GM18520 (cell line): ENCODE measurements around the gene PTPRK.

Experiments
- ATAC-seq: cut with Tn5 transposase; IDR thresholded peaks from one replicate; pipeline ENCODE4 v1.9.1; 2021; ENCODE audit not compliant: unreplicated experiment

Gene PTPRK

DNA sequence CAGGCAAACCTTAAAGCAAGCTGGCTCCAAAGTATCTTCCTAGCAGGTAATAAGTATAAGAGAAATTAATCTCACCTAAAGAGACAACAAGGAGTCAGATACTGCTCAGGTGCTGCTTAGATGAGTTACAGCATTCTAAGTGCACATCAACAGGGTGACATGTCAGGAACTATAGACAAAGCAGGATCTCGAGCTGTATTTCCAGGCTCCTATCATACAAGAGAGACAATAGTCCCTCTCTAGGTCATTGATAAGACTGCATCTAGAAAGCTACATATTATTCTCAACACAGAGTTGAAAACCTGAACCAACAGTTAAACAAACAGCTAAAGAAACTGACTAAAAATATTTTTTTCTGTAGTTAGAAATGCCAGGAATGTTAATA is 3.9 kb downstream of the PTPRK start:
- ATAC-seq, result no peak

DNA sequence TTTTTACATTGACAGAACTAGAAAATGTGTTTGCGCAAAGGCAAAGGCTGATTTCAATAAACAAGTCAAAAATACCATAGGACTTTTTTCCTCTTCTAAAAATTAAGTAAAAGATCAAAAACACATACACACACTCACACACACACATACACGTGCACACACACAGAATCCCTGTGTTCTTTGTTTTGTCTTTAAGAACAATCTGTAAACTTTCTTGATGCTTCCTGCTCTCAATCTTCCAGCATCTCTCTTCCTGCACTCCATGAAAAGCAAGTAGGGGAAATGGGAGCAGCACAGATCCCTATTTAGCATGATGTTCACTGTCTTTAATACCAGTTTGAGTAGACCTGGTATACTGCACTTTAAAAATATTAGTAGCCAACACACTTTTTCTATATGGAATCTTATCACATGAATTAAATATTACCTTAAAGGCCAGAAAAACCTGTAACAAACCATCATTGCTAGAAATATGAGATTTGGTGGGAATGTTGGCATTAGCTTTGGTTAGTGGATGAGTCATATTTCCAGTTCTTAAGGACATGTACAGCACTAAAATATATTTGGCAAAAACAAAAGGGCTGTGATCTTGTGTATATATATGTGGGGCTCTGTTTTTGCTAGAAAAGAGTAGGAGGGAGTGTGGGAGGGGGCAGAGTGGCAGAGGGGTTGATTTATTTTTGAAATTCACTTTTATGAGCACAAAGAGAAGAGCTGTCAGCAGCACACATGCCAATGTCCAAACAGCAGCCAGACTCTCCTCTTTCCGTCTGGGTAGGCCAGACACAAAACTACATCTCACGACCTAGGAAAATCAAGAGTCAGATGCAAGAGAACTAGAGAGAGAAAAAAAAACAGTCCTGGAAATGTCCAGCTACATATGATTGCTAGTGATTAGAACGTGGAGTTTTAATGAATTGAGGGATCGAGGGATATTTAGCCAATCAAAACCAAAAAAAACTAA is 4.6 kb downstream of the PTPRK start:
- no peak for ATAC-seq

DNA sequence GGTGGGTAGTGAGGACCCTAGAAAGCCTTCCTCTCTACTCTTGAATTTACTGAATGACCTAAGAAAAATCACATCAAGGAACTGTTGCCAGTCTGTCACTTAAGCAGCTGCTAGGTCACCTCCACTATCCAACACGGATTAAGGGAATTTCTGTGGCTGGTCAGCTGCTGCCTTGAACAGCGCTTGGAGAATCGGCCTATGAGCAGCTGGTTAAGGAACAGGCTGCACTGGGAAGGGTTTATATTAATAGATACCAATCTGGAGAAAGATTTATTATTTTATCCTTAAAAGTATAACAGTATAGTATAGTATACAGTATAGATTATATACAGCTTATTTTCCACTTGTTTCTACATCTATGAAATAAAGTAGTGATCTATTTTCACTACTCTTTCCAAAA is 6.5 kb downstream of the PTPRK start:
- no peak for ATAC-seq

DNA sequence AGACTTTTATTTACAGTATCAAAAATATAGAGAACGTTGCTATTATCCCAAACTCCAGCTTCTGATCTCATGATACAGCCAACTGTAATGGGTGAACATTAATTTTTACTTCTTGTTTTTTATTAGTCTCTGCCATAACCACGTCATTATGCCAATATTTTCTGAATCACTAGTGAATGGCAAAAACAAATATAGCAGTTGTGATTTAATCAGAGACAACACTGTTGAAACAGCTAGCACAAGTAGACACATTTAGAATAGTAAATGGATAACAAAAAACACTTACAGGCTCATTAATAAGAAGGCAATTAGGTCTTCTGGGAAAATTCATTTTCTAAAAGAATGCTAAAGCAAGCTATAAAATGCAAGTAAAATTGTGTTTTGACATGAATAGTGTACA is 8.1 kb downstream of the PTPRK start:
- ATAC-seq, result no peak

DNA sequence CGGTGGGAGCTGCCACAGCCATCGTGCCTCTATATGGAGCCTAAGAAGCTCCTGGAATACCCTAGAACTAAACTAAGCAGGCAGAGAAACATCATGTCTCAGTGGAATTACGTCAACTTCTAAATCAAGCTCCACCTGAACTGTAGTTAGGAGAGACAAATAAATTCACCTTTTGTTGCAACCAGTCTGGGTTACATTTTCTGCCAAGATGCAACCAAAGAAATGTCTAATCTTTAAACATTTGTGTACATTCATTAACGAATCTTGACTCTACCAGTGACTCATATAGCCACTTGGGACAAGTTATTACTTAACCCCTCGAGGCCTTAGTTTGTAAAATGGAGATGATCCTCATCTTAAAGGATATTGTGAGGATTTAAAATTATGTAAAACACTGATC is 8.9 kb downstream of the PTPRK start:
- peak; percentile 47 for ATAC-seq

DNA sequence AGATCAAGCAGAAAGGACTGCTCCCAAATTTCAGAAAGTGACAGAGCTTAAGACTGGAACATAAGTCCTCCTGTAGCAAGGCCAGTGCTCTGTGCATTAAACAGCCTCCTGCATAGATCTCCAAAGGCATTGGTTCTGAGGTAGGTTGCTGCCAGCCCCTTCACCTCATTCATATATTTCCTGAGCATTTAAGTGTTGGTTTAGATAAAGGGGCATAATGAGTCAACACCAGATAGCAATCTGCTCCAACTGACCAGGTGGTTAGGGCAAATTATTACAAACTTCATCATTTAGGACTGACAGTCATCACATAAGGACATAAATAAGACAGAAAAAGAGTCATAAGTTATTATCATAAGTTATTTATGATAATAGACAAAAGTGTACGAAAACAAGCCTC is 10.7 kb downstream of the PTPRK start:
- no peak for ATAC-seq

DNA sequence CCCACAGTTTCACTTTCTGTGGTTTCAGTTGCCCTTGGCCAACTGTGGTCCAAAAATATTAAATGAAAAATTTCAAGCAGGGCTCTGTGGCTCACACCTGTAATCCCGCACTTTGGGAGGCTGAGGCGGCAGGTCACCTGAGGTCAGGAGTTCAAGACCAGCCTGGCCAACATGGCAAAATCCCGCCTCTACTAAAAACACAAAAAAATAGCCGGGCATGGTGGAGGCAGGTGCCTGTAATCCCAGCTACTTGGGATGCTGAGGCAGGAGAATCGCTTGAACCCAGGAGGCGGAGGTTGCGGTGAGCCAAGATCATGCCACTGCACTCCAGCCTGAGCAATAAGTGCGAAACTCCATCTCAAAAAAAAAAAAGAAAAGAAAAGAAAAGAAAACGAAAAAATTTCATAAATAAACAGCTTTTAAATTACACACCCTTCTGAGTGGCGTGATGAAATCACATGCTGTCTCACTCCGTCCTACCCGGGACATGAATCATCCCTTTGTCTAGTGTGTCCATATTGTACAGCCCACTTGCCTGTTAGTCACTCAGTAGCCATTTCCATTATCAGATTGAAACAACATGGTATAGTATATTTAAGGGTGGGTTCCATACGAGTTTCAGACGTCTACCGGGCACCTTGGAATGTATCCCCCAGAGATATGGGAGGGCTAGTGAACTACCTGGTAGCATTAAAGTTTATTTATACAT is 11.7 kb downstream of the PTPRK start:
- no peak for ATAC-seq

DNA sequence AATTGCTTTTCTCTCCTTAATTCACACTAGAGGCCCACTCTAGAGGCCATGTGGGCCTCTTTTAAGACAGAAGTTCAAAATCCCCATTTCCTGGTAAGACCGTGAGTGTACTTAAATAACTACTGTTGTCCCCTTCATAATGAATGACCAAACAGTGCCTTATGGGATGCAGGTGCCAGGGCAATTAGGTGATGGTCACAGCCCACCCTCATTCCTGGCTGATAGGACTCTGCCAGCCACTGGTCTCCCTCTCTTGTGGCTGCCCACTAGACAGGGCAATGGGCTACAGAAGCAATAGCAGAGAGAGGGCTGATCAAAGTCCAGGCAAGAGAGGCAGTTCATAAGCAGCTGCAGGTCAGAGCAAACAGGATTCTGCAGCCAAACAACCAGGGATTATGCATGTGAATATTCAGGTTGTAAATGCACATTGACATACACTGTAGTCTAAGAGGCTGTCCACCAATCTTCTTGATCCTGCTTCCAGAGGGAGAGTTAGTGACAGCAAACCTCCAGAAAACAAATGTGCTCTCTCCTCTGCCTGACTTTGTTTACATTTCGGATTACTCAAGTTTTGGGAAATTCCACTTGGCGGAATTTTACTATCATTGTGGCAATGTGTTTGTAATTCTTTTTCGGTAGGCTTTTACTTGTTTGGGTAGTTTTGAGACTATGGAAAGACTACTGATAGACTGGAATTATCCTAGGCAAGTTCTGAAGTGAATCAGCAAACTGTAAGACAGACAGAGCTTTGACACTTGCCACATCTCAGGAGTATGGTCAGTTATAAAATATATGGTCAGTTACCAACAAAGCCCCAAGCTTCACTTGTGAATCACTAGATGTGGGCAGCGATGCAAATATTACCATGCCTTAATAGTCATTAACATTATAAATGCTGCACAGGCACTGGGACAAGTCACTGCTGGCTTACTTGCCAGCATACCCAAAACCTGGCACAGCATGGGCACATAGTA is 12.8 kb downstream of the PTPRK start:
- ATAC-seq, result no peak

DNA sequence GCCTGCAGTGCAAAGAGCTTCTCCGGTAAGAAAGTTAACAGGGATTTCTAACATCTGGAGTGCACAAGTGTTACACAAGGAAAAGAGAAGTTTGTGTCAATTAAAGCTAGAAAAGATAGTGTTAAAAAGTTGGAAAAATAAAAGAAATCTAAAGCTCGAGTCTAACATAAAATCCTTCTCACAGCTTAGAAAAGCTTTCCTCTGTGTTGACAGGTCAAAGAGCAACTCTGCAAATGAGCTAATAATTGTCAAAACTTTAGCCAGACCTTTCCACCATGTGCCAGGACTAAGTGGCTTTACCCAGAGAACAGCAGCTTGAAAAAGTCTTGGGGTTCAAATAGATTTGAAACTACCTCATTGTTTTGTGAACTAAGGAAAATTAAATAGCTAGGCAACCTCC is 14.8 kb downstream of the PTPRK start:
- ATAC-seq, result no peak

DNA sequence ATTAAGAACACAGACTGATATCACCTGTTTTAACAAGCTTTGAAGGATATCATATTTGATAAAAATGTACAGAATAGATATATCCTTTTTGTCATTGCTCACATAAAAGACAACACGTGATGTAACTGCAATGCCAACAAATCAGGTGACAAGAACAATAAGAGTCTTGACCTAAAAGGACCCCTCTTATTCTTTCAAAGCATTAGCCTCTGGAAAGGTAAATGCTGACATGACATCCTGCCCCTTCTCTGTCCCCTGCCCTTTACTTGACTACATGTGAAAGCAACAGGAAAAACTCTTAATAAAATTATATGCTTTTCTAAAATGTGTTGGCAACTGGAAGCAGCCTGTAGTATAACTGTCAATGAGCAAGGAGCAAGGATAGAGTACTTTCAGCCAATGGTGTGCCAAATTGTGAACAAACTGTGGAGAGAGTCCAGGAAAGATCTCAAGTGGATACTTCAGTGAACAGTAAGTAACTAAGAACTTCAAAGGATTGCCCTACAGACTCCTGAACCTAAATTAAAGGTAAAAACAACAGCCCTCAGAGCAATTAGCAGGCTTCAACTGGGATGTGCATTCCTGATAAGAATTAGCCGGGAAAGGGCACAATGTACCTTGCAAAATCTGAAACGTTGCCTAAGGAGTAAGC is 16.3 kb downstream of the PTPRK start:
- ATAC-seq, result no peak

DNA sequence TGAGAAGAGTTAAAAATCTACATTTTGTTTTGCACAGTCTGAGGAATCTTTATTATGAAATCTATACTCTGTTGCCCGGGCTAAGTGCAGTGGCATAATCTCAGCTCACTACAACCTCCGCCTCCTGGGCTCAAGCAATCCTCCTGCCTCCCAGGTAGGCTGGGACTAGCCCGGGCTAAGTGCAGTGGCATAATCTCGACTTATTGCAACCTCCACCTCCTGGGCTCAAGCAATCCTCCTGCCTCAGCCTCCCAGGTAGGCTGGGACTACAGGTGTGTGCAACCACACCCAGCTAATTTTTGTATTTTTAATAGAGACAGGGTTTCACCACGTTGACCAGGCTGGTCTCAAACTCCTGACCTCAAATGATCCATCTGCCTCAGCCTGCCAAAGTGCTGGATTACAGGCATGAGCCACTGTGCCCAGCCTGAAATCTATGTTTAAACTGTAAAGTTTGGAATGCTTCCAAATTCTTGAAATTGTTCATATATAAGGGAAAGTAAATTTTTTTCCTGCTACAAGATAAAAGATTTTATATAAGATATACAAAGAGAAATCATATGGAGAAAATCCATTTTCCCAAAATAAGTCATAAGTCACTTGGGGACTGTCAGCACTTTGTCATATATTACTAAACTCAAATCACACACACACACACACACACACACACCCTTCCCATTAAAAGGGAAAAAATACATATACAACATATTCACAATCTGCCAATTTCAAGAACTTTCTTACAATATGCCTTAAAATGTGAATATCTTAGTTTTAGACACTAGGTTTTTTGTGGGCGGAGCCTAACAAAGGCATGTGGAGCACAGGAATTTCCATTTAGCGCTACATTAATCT is 19.4 kb downstream of the PTPRK start:
- ATAC-seq, result no peak

DNA sequence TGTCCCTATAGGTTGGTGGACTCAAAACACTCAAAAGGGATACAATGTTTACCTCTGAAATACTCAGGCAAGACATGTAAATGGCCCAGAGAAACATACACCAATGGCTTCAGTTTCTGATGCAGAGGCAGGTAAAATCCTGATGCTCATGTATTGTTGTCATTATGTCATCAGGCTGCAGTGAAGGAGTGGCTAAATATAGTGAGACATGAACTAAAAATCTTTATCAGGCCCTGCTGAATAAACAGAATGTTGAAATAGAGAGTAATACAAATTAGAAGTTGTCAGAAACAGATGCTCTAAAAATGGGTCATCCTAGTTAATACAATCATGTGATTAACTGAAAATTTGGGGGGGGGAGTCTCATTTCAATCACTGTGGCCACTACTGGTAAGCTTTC is 20.4 kb downstream of the PTPRK start:
- no peak for ATAC-seq

DNA sequence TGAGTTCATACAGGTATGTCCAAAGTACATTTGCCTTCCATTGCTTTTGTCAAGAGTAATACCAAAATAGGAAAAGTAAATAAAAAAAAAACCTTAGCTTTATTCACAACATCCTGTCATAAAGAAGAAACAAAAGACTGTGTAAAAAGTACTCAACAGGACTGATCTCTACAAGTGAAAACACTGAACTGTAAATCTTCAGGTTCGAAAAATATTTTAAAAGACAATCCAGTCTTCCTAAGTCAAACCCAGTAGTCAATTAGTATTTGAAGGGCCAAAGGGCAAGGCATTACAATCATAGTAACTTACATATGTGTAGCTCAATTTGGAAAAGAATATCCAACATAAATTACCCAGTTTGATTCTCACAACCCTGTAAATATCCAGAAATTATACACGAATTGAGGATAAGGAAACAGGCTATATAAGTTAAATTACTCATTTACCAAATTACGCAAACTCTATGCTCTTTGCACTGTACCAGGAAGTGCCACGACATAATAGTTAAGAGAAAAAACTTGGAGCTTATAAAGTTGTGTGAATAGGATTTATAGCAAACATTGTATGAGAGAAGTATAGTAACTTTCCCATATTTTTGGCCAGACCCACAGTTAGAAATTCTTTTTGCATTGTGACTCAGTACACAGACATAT is 21.2 kb downstream of the PTPRK start:
- no peak for ATAC-seq

DNA sequence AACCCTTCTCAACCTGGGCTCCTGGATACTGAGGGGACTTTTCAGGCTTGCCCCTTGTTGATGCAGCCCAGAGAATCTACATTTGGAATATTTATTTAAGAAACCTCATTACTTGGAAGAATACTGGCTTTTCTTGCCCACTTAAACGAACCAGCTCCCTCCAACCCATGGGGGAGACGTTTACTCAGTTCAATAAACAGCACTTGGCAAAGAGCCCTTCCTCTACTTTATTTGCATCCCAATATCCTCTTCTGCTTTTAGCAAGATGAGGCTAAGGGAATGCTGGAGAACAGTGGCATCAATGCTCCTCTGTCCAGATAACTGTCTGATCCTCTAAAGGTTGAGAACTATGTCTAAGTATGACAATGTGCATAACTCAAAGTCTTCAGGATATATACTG is 22.2 kb downstream of the PTPRK start:
- no peak for ATAC-seq

DNA sequence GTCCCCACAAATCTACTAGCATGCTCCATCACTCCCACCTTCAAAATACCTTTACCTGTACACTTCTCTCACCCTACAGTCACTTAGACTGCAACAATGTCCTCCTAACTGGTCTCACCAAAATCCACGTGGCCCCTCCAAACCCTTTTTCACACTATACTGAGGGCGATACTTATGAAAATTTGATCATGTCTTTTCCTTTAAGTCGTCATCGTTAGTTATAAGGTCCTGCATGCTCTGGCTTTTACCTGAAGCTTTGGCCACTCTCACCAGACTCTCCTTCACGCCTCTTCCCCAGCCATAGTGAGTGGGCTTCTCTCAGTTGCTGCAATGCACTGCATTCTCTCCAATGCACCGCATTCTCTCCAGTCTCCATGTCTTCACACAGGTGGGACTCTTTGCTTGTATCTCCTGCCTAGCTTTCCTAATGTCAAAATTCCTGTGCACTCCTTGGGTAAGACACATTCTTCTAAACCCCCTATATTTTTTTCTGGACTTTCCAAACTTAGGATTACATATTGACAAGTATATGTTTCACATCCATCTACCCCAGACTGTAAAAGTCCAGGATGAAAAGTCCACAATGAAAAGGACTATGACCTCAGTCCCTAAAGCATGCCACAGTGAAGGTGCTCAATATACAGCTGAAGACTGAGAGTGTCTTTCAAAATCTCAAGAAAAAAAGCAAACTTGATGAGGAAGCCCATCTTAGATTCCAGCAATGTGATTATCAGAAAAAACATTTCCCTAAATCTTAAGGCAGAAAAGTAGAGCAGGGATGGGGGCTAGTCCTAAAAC is 24.7 kb downstream of the PTPRK start:
- ATAC-seq, result no peak

DNA sequence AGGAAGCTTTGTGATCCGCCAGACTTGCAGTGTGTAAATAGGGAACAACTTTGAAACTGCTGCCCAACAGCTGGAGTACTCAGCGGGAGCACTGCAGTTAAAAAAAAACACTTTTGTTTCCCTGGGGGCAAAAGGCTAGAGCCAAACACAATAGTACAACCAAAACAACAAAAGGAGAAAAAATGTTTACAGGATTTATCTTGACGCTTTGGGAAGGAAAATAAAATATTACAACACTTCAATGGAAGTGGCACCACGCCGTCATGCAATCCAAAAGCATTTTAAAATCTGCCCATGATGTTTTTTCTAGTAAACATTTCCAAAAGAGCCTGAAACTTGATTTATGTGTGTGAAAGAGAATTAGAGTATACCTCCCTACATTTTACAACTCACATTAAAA is 26.0 kb downstream of the PTPRK start:
- no peak for ATAC-seq

DNA sequence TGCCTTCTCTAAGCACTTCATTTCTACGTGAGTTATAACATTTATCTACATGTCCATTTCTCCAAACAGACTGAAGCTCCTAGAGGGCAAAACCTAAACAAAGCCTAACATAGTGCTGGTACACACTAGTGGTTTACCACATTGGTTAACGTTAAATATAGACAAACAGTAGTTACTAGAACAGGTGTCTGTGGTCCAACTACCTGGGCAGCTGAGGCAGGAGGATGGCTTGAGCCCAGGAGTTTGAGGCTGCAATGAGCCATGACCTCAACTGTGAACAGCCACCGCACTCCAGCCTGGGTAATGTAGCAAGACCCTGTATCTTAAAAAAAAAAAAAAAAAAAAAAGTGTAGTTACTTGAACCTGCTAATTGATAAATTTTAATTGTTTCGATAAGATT is 26.5 kb downstream of the PTPRK start:
- ATAC-seq, result no peak

DNA sequence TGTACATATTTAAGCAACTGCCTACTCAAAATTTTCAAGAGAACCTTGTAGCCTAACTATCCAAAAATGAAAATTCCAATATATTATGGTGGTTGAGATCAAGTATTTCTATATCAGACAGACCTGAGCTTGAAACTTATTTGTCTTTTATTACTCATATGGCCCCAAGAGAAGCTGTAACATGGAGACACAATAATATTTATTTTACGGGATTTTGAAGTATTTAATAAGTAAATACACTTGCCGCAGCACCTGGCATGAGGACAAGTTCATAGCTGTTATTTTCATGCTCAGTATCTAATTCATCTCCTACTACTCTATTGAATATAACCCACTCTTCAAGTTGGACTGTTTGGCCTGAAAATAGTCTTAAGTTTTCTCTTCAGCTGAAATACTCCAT is 28.0 kb downstream of the PTPRK start:
- no peak for ATAC-seq
